ENCODE measurements around the gene CPED1. TPM values are rescaled to one million over a fixed set of nuclear protein-coding genes. Genes with fewer than 3 reads are reported as not detected.
"Not testable (repeated sequence)": the region's sequence is repeated elsewhere in the genome, so short reads cannot be mapped to it uniquely, and the experiment has no call there.

The CPED1 gene
- total and polyA plus RNA-seq, 10 of the 15 experiments (the other 5 are each of a cell fraction or from before 2014, with no cell fraction given), result 0.01 to 0.77 (median 0.10) TPM; not detected in 1

- intact Hi-C loops (cut with micrococcal nuclease; ENCODE audit: unreplicated experiment) (no loop called here), in situ Hi-C loops (cut with MboI) (no loop called here)
- H4K20me1 ChIP-seq (ENCODE audit: control insufficient read depth, insufficient read depth), result no peaks in the 10 kb centered on the region
- ChIA-PET RAD21 (ENCODE audit: unreplicated experiment) (no interaction called here), POLR2A (no interaction called here), SMC1A (ENCODE audit: uncharacterized antibody, unreplicated experiment) (interaction anchor here (1.0 kb wide), 1 partner anchor 244 kb away, joined by 4 read pairs; no protein-coding TSS in a partner anchor), CTCF (interaction anchor here (0.6 to 0.7 kb wide), 2 partner anchors 229 to 871 kb away, joined by 3 read pairs; no protein-coding TSS in a partner anchor)
- H3K79me2 ChIP-seq (ENCODE audit: control insufficient read depth, insufficient read depth, low read length), result no peaks in the 10 kb centered on the region
- no peaks in the 10 kb centered on the region for H3K36me3 ChIP-seq (ENCODE audit: control insufficient read depth in 2 of 2, insufficient read depth in 2 of 2, low read length in 1 of 2)
- no peak overlapping the region for H3K4me3 ChIP-seq
- no peaks in the 10 kb centered on the region for H3K9me3 ChIP-seq (replicated peaks; ENCODE audit: control insufficient read depth, insufficient read depth, low read length)
- DNase-seq (ENCODE audit: low read depth, low spot score) (no peak), FAIRE-seq (no peak), ATAC-seq (no peak)
- TF ChIP-seq GABPA (IDR thresholded peaks at IDR 0.05; ENCODE audit: low read depth), result no peak
- no peaks in the 10 kb centered on the region; a peak in 1 of 4 replicates for H3K27me3 ChIP-seq (replicated peaks in 1 of 2; ENCODE audit: control insufficient read depth in 2 of 2, insufficient read depth in 2 of 2, low read length in 1 of 2)
- H3K27ac ChIP-seq (ENCODE audit: control insufficient read depth, insufficient read depth), result no peak overlapping the region
- WGBS (ENCODE audit: insufficient coverage, insufficient replicate concordance, low lambda C conversion rate, missing lambda C conversion rate), result 48% methylated on average over 2 of the region's 2 CpGs
- H2AFZ ChIP-seq (ENCODE audit: control insufficient read depth, low read depth, low read length), result no peak overlapping the region
- no peaks in the 10 kb centered on the region for H3K4me1 ChIP-seq (ENCODE audit: control insufficient read depth, insufficient read depth, low read length)
- H3K9ac ChIP-seq (ENCODE audit: control insufficient read depth, insufficient read depth, low read length), result no peak overlapping the region
- H3K4me2 ChIP-seq (ENCODE audit: control insufficient read depth, insufficient read depth), result no peak overlapping the region
- BruUV-seq (replicated peaks), result no TSS peak
Observed at GRCh38 chr7:121123032-121123431, 134.5 kb downstream of the CPED1 start.

GRCh38 chr7:121125454-121125853 lies 136.9 kb downstream of the CPED1 start:
- ATAC-seq; DNase-seq (ENCODE audit: low read depth, low spot score); H3K4me1 ChIP-seq (ENCODE audit: control insufficient read depth, insufficient read depth, low read length); H3K4me2 ChIP-seq (ENCODE audit: control insufficient read depth, insufficient read depth); H3K27ac ChIP-seq (ENCODE audit: control insufficient read depth, insufficient read depth); H3K79me2 ChIP-seq (ENCODE audit: control insufficient read depth, insufficient read depth, low read length); H3K9ac ChIP-seq (ENCODE audit: control insufficient read depth, insufficient read depth, low read length); H2AFZ ChIP-seq (ENCODE audit: control insufficient read depth, low read depth, low read length); H4K20me1 ChIP-seq (ENCODE audit: control insufficient read depth, insufficient read depth); POLR2A ChIA-PET; BruUV-seq (replicated peaks); H3K9me3 ChIP-seq (replicated peaks; ENCODE audit: control insufficient read depth, insufficient read depth, low read length); FAIRE-seq; H3K36me3 ChIP-seq (ENCODE audit: control insufficient read depth in 2 of 2, insufficient read depth in 2 of 2, low read length in 1 of 2); H3K4me3 ChIP-seq; H3K27me3 ChIP-seq (replicated peaks in 1 of 2; ENCODE audit: control insufficient read depth in 2 of 2, insufficient read depth in 2 of 2, low read length in 1 of 2): not testable (repeated sequence)
- RAD21 ChIA-PET (ENCODE audit: unreplicated experiment), result interaction anchor here (1.6 kb wide), 1 partner anchor 869 kb away, joined by 8 read pairs; no protein-coding TSS in a partner anchor
- 33% methylated on average over 1 of the region's 1 CpG for WGBS (ENCODE audit: insufficient coverage, insufficient replicate concordance, low lambda C conversion rate, missing lambda C conversion rate)
- intact Hi-C loops (cut with micrococcal nuclease; ENCODE audit: unreplicated experiment), result loop anchor here (5.0 kb wide), 2 partner anchors 232 to 867 kb away; no protein-coding TSS in a partner anchor
- CTCF ChIA-PET, result interaction anchor here (4.1 kb wide), 1 partner anchor 868 kb away, joined by 27 read pairs; no protein-coding TSS in a partner anchor
- in situ Hi-C loops (cut with MboI), result loop anchor here (25.0 kb wide), 1 partner anchor 862 kb away; no protein-coding TSS in a partner anchor
- SMC1A ChIA-PET (ENCODE audit: uncharacterized antibody, unreplicated experiment), result interaction anchor here (0.7 to 1.6 kb wide), 2 partner anchors 10 to 212 kb away, joined by 3 to 5 read pairs; no protein-coding TSS in a partner anchor
